ENCODE measurements around the gene TMEM272. TPM values are rescaled to one million over a fixed set of nuclear protein-coding genes. Genes with fewer than 3 reads are reported as not detected.

The TMEM272 gene
- total RNA-seq, 1 donor from 2014 or later = 2.9 TPM

DNA sequence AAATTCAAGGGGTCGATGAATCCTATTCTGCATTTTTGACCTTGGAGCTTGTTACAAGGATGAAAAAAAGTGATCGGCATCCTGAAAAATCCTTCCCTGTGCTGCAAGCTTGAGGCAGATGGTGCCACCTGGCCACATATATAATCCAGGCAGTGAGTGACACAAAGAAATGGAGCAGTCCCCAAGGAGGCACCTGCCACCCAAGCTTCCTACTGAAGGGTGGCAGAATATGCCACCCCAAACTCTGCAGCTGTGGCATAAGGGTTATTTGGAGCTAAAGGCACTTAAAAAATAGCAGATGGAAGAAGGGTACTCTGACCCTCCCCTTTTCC lies 15.4 kb downstream of the TMEM272 start:
- no peaks in the 10 kb centered on the region for H3K9me3 Mint-ChIP-seq
- no peaks in the 10 kb centered on the region for H3K36me3 Mint-ChIP-seq
- no peak overlapping the region for H3K4me3 Mint-ChIP-seq
- H3K4me1 Mint-ChIP-seq = peaks cover 21% of the 10 kb centered on the region
- H3K27ac Mint-ChIP-seq = no peak overlapping the region
- TF ChIP-seq, protein P1, sequence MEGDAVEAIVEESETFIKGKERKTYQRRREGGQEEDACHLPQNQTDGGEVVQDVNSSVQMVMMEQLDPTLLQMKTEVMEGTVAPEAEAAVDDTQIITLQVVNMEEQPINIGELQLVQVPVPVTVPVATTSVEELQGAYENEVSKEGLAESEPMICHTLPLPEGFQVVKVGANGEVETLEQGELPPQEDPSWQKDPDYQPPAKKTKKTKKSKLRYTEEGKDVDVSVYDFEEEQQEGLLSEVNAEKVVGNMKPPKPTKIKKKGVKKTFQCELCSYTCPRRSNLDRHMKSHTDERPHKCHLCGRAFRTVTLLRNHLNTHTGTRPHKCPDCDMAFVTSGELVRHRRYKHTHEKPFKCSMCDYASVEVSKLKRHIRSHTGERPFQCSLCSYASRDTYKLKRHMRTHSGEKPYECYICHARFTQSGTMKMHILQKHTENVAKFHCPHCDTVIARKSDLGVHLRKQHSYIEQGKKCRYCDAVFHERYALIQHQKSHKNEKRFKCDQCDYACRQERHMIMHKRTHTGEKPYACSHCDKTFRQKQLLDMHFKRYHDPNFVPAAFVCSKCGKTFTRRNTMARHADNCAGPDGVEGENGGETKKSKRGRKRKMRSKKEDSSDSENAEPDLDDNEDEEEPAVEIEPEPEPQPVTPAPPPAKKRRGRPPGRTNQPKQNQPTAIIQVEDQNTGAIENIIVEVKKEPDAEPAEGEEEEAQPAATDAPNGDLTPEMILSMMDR (IDR thresholded peaks at IDR 0.05; ENCODE audit: unreplicated experiment) = no peak
- peaks cover 2% of the 10 kb centered on the region for H3K27me3 Mint-ChIP-seq (ENCODE audit: low read depth)
- DNase-seq (ENCODE audit: low spot score in 2 of 2, unreplicated experiment in 2 of 2) = no peak

DNA sequence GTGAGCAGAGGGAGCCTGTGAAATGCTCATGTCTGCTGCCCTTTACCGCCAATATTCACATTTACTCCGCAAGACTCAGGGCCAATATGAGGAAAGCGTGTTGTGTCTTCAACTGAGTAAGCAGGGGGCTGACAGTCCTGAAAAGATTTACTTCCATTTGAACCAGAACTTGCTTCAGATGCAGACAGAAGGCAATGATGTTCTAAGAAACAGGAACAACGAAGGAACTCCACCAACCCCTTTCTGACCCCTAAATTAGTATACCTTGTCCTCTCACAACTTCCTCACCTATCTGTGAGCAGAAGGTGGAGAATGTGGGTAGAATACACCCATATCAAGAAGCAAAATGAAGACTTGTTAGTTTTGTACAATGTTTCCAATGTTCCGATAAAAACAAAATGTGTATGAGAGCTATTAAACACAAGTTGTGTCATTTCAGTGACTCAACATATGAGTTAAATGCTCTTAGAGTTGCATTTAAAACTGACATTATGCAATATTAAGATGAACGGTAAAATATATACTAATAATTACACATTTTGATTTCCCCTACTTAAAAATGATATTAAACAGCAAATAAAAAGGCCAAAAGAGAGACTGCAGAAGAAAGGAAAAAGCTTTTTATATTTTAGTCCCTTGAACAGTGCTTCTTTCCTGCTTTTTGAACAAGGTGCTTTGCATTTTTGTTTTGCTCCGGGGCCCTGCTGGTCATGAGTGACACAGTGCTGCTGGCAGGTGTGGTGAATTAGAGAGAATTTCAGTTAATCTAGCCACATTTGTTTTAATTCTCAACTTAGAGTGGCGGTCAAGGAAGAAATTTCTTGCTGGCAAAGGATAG lies 16.0 kb downstream of the TMEM272 start:
- no peaks in the 10 kb centered on the region for H3K9me3 Mint-ChIP-seq
- no peak overlapping the region for H3K4me3 Mint-ChIP-seq
- H3K36me3 Mint-ChIP-seq = no peaks in the 10 kb centered on the region
- TF ChIP-seq, protein P1 (IDR thresholded peaks at IDR 0.05; ENCODE audit: unreplicated experiment) = no peak
- peaks cover 21% of the 10 kb centered on the region for H3K4me1 Mint-ChIP-seq
- peaks cover 2% of the 10 kb centered on the region for H3K27me3 Mint-ChIP-seq (ENCODE audit: low read depth)
- no peak overlapping the region for H3K27ac Mint-ChIP-seq
- DNase-seq (ENCODE audit: low spot score in 2 of 2, unreplicated experiment in 2 of 2) = no peak

DNA sequence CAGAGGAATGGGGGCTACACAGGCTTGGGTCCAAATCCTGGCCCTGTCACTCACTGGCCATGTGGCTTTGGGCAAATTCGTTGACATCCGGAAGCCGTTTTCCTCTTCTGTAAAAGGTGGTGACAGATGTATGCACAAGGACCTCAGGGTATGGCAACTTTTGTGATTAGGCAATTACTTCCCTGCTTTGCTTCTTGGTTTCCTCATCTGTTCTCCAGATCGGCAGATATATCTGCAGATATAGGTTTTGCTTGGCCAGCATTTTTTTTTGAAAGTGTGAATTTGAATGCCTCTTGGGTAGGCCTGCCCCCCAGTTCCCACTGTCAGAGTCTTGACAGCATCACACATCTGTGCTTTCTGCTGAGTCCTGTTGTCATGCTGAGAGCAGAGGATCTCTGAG lies 17.7 kb downstream of the TMEM272 start:
- Mint-ChIP-seq H3K27me3 (ENCODE audit: low read depth) (no peaks in the 10 kb centered on the region), H3K4me1 (peaks cover 21% of the 10 kb centered on the region), H3K27ac (no peak overlapping the region), H3K36me3 (no peaks in the 10 kb centered on the region), H3K4me3 (no peak overlapping the region), H3K9me3 (no peaks in the 10 kb centered on the region)
- TF ChIP-seq, protein P1 (IDR thresholded peaks at IDR 0.05; ENCODE audit: unreplicated experiment) = no peak
- DNase-seq (ENCODE audit: low spot score in 2 of 2, unreplicated experiment in 2 of 2) = no peak

DNA sequence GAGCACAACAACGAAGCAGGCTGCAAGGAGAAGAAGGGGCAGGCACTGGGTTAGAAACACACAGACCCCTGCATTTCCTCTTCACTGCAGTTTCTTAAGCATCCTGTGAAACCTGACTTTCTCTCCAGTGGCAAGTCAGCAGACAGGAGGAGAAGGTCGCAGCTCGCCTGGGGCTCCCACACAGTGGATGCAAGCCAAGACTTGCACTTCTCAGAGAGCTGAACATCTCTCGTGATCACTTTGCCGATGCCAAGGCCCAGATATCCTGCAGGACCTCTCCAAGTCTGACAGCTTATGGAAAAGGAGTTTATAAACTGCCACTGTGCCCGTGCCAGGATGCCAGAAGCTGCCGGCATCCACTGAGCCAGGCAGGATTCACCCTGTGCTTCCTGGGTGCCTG lies 18.4 kb downstream of the TMEM272 start:
- H3K27ac Mint-ChIP-seq = peak overlapping the region; percentile 71
- H3K36me3 Mint-ChIP-seq = no peaks in the 10 kb centered on the region
- DNase-seq (ENCODE audit: low spot score in 2 of 2, unreplicated experiment in 2 of 2) = no peak
- no peak overlapping the region for H3K4me3 Mint-ChIP-seq
- H3K9me3 Mint-ChIP-seq = no peaks in the 10 kb centered on the region
- H3K4me1 Mint-ChIP-seq = peaks cover 21% of the 10 kb centered on the region
- TF ChIP-seq, protein P1 (IDR thresholded peaks at IDR 0.05; ENCODE audit: unreplicated experiment) = no peak
- H3K27me3 Mint-ChIP-seq (ENCODE audit: low read depth) = peaks cover 2% of the 10 kb centered on the region

DNA sequence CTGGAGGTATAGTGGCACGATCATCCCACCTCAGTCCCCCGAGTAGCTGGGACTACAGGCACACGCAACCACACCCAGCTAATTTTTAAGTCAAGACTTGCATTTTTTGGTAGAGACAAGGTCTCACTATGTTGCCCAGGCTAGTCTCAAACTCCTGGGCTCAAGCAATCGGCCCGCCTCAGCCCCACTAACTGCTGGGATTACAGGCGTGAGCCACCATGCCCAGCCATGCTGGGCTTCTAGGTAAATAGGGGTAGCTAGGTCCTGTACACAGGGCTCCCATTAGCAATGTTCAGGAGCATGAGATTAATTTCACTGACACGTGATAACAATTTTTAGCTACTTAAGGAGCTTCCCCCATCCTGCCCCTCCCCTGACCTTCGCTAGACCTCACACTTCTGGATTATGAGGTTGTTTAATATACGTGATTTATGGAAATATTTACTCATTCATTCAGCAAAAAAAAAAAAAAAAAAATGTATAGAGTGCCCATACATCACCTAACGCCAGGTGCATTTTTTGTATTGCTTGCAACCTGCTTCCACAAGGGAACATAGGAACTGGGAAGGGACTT lies 19.2 kb downstream of the TMEM272 start:
- peaks cover 21% of the 10 kb centered on the region for H3K4me1 Mint-ChIP-seq
- no peaks in the 10 kb centered on the region for H3K36me3 Mint-ChIP-seq
- no peak overlapping the region for H3K4me3 Mint-ChIP-seq
- no peaks in the 10 kb centered on the region for H3K9me3 Mint-ChIP-seq
- DNase-seq (ENCODE audit: low spot score in 2 of 2, unreplicated experiment in 2 of 2) = no peak
- H3K27ac Mint-ChIP-seq = peak overlapping the region; percentile 71
- H3K27me3 Mint-ChIP-seq (ENCODE audit: low read depth) = peaks cover 5% of the 10 kb centered on the region
- TF ChIP-seq, protein P1 (IDR thresholded peaks at IDR 0.05; ENCODE audit: unreplicated experiment) = no peak
